ENCODE results near the gene GPR176.

- TF ChIP-seq CTCF (IDR thresholded peaks at IDR 0.05): no peak
- no peak for TF ChIP-seq POLR2A (IDR thresholded peaks at IDR 0.05)
- no peak for TF ChIP-seq EP300 (IDR thresholded peaks at IDR 0.05)
These were observed 37.5 kb downstream of the GPR176 start for GRCh38 chr15:39882602-39883001.

Data from sigmoid colon (tissue), 4 donors.